Smooth muscle cell (in vitro differentiated cells): ENCODE results near the gene HPF1. TPM values are rescaled to one million over a fixed set of nuclear protein-coding genes. Genes with fewer than 3 reads are reported as not detected.
A peak's percentile ranks its signal among the peaks of the same experiment; 100 is the strongest.
"Not testable (repeated sequence)": the region's sequence is repeated elsewhere in the genome, so short reads cannot be mapped to it uniquely, and the experiment has no call there.

Source experiments
- DNase-seq: peaks from one replicate; lab custom pipeline; 2025; ENCODE audit not compliant: unreplicated experiment; lab: John Stamatoyannopoulos, UW
- H2AFZ ChIP-seq: fragments of 200-600 bp; sonication (generic); 2 replicates; pipeline ENCODE4 v1.6.0; 2016; ENCODE audit warnings: antibody characterized with exemption, low read depth, mild to moderate bottlenecking
- H3F3A ChIP-seq: fragments of 200-600 bp; sonication (generic); 2 replicates; pipeline ENCODE4 v1.6.0; 2017; ENCODE audit warnings: antibody characterized with exemption, low read depth
- H3K27ac ChIP-seq: fragments of 200-600 bp; sonication (generic); 2 replicates; pipeline ENCODE4 v1.5.1; 2016; ENCODE audit warnings: low read depth, mild to moderate bottlenecking
- H3K27me3 ChIP-seq: fragments of 200-600 bp; sonication (generic); 2 replicates; pipeline ENCODE4 v1.6.1; 2016; ENCODE audit warnings: low read depth, mild to moderate bottlenecking
- H3K36me3 ChIP-seq: fragments of 200-600 bp; sonication (generic); 2 replicates; pipeline ENCODE4 v1.5.1; 2016; ENCODE audit warnings: low read depth
- H3K4me1 ChIP-seq: fragments of 200-600 bp; sonication (generic); 2 replicates; pipeline ENCODE4 v1.5.1; 2016; ENCODE audit warnings: low read depth
- H3K4me2 ChIP-seq: fragments of 200-600 bp; sonication (generic); 2 replicates; pipeline ENCODE4 v1.6.0; 2016; ENCODE audit warnings: mild to moderate bottlenecking
- H3K4me3 ChIP-seq: fragments of 200-600 bp; sonication (generic); 2 replicates; pipeline ENCODE4 v1.5.1; 2016; ENCODE audit warnings: mild to moderate bottlenecking
- H3K79me2 ChIP-seq: fragments of 200-600 bp; sonication (generic); 2 replicates; pipeline ENCODE4 v1.6.0; 2016; ENCODE audit warnings: low read depth, mild to moderate bottlenecking
- H3K9ac ChIP-seq: fragments of 200-600 bp; sonication (generic); 2 replicates; pipeline ENCODE4 v1.6.0; 2016; ENCODE audit warnings: low read depth
- H3K9me3 ChIP-seq: fragments of 200-600 bp; sonication (generic); replicated peaks from 2 replicates; pipeline ENCODE4 v1.5.1; 2016; ENCODE audit warnings: low read depth
- H4K20me1 ChIP-seq: fragments of 200-600 bp; sonication (generic); 2 replicates; pipeline ENCODE4 v1.6.0; 2016; ENCODE audit warnings: low read depth
- CTCF ChIP-seq: fragments of 200-600 bp; sonication (generic); IDR thresholded peaks from 2 replicates; pipeline ENCODE4 v1.5.1; 2017; ENCODE audit warnings: borderline replicate concordance, mild to moderate bottlenecking, antibody characterized with exemption; ENCODE audit not compliant: insufficient read depth, poor library complexity, severe bottlenecking
- WGBS: methylation state at CpG from one replicate; pipeline ENCODE4 v1.1.7; 2016; ENCODE audit warnings: low lambda C conversion rate; 5-methylcytosine and 5-hydroxymethylcytosine counted together
- polyA plus RNA-seq: library from polyadenylated mRNA; unstranded; fragments of >200 nt; fragmentation: Nextera tagmentation; extraction: Ambion mirVana; gene quantifications from 2 replicates; pipeline ENCODE4 v1.2.1, GENCODE V29; 2016
- total RNA-seq: library from RNA; depleted of rRNA; stranded (reverse); fragments of >200 nt; gene quantifications from 2 replicates; pipeline ENCODE4 v1.2.3, GENCODE V29; 2014

HPF1 gene
- 50.9 and 53.9 TPM in 2 replicates for total RNA-seq
- polyA plus RNA-seq, result 34.1 and 43.9 TPM in 2 replicates

DNA sequence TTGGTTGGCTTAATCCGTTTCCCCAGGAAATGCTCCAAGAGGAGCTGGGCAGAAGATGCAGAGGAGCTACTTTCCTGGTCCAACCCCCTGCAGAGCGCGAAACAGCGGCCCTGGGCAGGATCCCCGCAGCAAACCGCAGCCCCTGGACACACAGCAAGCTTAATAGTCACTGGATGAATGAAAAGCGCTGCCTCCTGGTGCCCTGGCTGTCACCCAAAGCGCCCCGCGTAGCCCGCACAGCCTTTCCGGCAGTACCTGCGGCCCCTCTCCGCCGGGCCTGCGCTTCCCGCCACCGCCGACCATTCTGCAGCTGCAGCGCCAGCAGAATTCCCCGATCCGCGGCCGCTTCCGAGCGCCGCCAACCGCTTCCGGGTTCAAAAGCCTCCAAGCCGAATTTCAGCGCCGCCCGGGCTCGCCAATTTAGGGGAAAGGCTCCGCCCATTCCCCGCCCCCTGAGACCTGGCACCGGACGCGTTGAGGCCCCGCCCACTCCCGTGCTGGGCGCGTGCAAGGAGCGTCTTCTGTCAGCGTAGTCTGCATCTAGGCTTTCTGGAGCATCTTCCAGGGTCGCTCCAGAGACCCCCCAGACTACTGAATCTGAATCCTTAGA, at the start of gene HPF1:
Gene HPF1 (minus strand): TSS at position 370 of the 610 bp plus-strand sequence. CDS start 67 bp downstream, at position 303.
- Histone ChIP-seq H3K9me3 (no peaks in the 10 kb centered on the region), H3K4me1 (peaks cover 9% of the 10 kb centered on the region), H3K36me3 (no peaks in the 10 kb centered on the region), H2AFZ (peak within 1 kb of the TSS; percentile 89), H3K27me3 (no peaks in the 10 kb centered on the region), H3K79me2 (peaks cover 32% of the 10 kb centered on the region), H3F3A (peaks cover 8% of the 10 kb centered on the region), H3K4me2 (peak within 1 kb of the TSS; percentile 96), H3K27ac (no peak within 1 kb of the TSS), H4K20me1 (no peaks in the 10 kb centered on the region), H3K9ac (peak within 1 kb of the TSS; percentile 38), H3K4me3 (peak within 1 kb of the TSS; percentile 75)
- DNase-seq, result peak; percentile 64
- TF ChIP-seq CTCF, result no peak
- WGBS, result under 1% methylated on average over 39 of the region's 46 CpGs

DNA sequence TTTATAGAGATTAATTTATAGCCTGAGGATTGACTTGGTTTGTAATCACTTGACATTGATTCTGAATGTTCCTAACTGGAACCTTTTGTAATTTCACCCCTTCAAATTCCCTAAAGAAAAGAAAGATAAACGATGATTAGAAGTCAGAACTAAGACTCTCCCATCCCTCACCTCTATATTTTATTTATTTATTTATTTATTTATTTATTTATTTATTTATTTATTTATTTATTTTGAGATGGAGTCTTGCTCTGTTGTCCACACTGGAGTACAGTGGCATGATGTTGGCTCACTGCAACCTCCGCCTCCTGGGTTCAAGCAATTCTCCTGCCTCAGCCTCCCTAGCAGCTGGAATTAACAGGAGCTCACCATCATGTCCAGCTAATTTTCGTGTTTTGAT, 49.0 kb upstream of the HPF1 start:
- not testable (repeated sequence) for H3K79me2 ChIP-seq, H4K20me1 ChIP-seq, H2AFZ ChIP-seq, H3K27me3 ChIP-seq, H3K4me3 ChIP-seq, H3K9me3 ChIP-seq, H3K4me1 ChIP-seq, H3K27ac ChIP-seq, DNase-seq, H3K36me3 ChIP-seq, H3F3A ChIP-seq, H3K9ac ChIP-seq, H3K4me2 ChIP-seq
- WGBS, result 92% methylated on average over 3 of the region's 3 CpGs

DNA sequence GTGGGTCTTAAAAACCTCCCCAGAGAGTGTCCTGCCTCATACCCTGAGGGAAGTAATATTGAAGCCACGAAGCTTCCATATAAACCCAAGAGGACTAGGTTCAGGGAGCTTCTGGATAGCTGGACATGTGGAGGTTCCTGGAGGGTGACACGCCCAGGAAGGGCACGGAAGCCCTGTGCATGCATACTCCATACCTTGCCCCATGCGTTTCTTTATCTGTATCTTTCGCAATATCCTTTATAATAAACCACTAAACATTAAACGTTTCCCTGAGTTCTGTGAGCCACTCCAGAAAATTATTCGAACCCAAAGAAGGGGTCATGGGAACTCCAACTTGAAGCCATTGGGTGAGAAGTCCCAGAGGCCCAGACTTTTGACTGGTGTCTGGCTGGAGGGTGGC, 45.7 kb upstream of the HPF1 start:
- H2AFZ ChIP-seq, result no peak overlapping the region
- no peaks in the 10 kb centered on the region for H3F3A ChIP-seq
- H3K4me1 ChIP-seq, result no peaks in the 10 kb centered on the region
- H3K79me2 ChIP-seq, result no peaks in the 10 kb centered on the region
- no peak overlapping the region for H3K27ac ChIP-seq
- H3K9me3 ChIP-seq, result no peaks in the 10 kb centered on the region
- H3K27me3 ChIP-seq, result no peaks in the 10 kb centered on the region
- H3K9ac ChIP-seq, result no peak overlapping the region
- TF ChIP-seq CTCF, result no peak
- no peak overlapping the region for H3K4me3 ChIP-seq
- 91% methylated on average over 7 of the region's 7 CpGs for WGBS
- no peak for DNase-seq
- no peaks in the 10 kb centered on the region for H4K20me1 ChIP-seq
- no peak overlapping the region for H3K4me2 ChIP-seq
- no peaks in the 10 kb centered on the region for H3K36me3 ChIP-seq

DNA sequence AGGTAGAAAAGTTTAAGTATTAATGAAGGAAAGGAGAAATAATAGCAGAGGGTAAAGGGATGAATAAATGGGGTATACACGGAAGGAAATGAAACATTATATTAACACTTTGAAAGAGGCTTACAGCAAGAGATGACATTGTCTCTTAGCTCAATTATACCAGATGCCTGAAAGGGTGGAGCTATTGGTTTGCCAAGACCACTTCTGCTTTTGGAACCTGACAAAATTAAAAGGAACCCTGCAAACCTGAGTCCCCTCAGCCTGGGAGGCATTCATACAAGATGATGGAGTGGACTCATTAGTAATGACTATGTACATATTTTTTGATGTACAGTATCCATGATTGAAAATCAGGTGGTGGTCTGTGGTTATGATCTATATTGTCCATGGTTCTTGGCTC, 45.1 kb upstream of the HPF1 start:
- Histone ChIP-seq H3F3A (no peaks in the 10 kb centered on the region), H3K9ac (no peak overlapping the region), H3K9me3 (no peaks in the 10 kb centered on the region), H4K20me1 (no peaks in the 10 kb centered on the region), H3K79me2 (no peaks in the 10 kb centered on the region), H3K27ac (no peak overlapping the region), H2AFZ (no peak overlapping the region), H3K27me3 (no peaks in the 10 kb centered on the region), H3K4me3 (no peak overlapping the region), H3K4me2 (no peak overlapping the region), H3K36me3 (no peaks in the 10 kb centered on the region), H3K4me1 (no peaks in the 10 kb centered on the region)
- DNase-seq, result no peak
- TF ChIP-seq CTCF, result no peak
- 85% methylated on average over 1 of the region's 1 CpG for WGBS
